Measurements from ENCODE around the gene FGF8.

The FGF8 gene

DNA sequence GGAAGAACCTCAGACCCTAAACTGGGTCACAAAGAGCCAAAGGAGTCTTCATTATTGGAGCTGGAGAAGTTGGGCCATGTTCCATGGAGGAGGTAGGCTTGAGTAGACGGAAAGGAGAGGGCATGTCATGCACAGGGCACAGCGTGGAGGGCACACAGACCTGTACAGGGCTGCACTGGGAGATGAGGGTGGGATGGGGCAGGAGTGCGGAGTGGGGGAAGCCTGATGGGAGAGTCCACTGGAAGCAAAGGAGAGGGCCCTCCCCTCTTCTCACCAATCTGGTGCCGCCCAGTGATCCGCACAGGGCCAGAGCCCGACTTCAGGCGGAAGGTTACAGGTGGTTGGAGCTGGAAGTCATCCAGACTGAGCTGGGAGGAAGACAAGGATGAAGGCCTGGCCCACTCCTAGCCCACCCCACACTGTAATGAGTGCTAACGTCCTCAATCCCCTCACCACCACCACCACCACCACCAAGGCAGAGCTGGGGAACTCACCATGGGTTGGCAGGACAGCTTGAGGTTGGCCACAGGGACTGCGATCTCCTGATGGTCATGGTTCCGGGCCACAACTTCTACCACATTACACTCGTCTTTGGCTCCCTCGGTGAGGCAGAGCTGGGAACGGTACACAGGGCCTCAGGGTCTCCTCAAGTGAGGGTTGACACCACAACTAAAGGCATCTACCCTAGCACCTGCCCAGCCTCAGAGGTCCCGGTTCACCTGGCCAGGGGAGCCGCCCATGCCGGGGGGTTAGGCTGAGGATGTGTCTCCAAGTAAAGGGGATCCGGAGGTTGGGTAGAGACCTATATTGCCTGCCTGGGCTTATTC lies 6.3 kb upstream of the FGF8 start:
- DNase-seq: no peak

DNA sequence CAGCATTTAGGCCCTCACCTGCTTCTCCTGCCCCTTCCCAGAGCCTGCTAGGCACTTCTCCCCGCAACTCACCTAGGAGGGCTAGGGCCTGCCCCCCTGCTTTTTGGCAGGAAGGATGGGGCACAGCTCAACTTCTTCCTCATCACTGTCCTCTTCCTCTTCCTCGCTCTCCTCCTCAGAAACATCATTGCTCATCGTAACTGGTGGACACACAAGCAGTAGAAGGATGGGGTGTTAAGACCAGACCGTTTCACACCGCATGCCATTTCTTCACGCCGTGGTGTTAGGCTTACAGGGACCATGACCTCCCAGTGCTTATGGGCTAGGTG lies 5.7 kb upstream of the FGF8 start:
- no peak for DNase-seq

- peak; percentile 61 for DNase-seq
Observed at GRCh38 chr10:101780818-101781654, 5.1 kb upstream of the FGF8 start.

DNA sequence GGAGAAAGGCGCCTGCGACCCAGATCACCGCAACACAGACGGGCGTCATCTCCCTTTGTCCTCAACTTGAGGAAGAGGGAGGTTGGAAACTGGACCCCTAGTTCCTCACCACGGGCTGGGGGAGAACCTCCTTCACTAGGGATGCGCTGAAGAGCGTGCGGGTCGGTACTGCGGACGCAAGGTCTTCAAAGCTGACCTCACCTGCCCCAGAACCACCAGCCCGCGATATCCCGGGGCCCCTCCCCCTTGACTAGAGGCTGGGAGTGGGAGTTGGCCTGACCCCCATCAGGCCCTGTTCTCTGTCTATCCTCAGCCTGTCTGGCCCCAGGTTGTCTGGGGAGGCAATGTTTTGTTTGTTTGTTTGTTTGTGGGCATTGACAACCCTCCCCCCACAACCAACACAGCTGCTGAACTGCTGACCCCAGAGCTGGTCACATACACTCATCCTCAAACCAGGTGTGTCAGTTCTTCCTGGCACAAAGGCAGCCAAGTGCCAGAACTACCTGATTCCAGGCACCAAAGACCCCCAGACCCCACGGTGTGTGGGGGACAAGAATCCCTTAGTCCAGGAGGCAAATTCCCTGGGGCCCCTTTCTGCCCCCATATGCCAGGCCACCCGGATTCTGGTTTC lies 4.4 kb upstream of the FGF8 start:
- no peak for DNase-seq

- DNase-seq: peak; percentile 63
Observed at GRCh38 chr10:101779544-101780186, 3.8 kb upstream of the FGF8 start.

- no peak for DNase-seq
Observed at GRCh38 chr10:101778781-101779543, 3.0 kb upstream of the FGF8 start.

GRCh38 chr10:101778151-101778780 lies 2.4 kb upstream of the FGF8 start:
- DNase-seq: no peak

- no peak for DNase-seq
Observed at GRCh38 chr10:101777619-101778145, 1.8 kb upstream of the FGF8 start.

GRCh38 chr10:101776161-101776817 lies 375 bp upstream of the FGF8 start:
- DNase-seq: no peak

GRCh38 chr10:101774589-101775272 lies 1.2 kb downstream of the FGF8 start:
- DNase-seq: no peak

DNA sequence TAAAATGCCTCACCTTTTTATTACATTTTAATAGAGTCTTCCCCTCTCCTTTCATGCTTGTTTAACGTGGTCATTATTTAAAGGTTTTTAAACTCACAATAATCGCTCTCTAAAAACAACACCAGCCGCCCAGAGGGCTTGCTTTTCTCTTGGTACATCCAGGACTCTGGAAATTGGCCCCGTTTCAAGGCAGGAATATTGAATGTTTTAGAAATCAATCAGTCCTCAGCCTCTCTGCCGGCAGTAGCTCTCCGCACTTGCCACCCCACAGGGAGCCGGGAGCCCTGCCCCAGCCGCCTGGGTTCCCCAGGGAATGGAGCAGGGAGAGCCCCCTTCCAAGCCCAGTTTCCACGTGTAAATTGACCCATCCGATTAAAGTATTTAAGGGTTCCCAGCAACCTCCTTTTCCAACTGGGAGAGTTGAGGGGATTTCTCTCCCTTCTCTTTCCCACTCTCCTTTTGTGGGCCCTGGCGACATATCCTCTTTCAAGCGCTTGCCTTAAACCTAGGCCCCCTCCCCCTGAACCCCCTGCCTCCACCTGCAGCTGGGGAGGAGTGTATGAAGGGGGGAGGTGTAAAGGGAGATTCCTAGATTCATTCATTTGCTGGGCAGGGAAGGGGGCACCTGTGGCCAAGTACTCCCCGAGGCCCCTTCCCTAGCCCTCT lies 1.9 kb downstream of the FGF8 start:
- DNase-seq: no peak

DNA sequence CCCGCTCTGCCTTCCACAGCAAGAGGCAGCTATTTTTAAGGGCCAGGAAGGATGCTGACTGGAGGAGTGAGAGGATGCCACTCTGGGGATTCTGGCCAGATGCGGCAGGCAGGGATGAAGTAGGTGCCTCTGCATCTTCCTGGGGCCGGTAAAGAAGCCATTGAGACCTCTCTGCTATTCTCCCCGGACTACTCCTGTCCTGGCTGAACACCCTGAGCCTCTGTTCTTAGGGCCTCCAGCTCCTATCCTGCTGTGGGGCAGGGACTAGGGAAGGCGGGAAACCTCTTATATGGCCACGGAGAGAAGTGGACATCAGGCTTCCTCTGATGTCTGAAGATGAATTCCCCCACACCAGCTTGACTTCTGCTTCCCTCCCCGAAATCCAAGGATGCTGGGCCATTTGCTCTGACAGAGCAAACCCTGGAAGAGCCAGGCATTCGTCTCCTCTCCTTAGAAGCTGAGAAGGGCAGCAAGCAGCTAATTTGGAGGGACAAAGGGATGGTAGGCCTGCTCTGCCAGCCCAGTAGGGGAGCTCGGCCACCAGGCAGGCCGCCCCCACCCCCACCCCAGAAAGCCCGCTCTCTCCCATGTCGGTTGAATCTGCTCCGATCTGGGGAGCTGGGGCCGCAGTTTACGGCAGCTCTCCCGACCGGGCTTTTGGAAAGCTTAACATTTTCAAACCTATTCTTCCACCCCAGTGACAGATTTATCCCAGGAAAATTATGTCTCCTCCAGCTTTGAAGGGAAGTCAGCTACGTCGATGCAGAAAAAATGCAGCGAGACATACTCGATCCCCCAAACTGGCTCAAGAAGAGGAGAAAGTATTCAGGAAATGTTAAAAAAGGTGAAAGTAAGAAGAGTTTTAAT lies 2.8 kb downstream of the FGF8 start:
- DNase-seq: no peak

GRCh38 chr10:101772017-101772894 lies 3.7 kb downstream of the FGF8 start:
- no peak for DNase-seq

GRCh38 chr10:101771380-101771779 lies 4.5 kb downstream of the FGF8 start:
- DNase-seq: no peak

GRCh38 chr10:101770331-101771215 lies 5.3 kb downstream of the FGF8 start:
- no peak for DNase-seq

GRCh38 chr10:101769541-101770180 lies 6.3 kb downstream of the FGF8 start:
- no peak for DNase-seq
